ENCODE results near the gene TCP11L1. TPM values are rescaled to one million over a fixed set of nuclear protein-coding genes. Genes with fewer than 3 reads are reported as not detected.
A peak's percentile ranks its signal among the peaks of the same experiment; 100 is the strongest.

The TCP11L1 gene
- polyA plus RNA-seq, 1 donor: 10.5 TPM

DNA sequence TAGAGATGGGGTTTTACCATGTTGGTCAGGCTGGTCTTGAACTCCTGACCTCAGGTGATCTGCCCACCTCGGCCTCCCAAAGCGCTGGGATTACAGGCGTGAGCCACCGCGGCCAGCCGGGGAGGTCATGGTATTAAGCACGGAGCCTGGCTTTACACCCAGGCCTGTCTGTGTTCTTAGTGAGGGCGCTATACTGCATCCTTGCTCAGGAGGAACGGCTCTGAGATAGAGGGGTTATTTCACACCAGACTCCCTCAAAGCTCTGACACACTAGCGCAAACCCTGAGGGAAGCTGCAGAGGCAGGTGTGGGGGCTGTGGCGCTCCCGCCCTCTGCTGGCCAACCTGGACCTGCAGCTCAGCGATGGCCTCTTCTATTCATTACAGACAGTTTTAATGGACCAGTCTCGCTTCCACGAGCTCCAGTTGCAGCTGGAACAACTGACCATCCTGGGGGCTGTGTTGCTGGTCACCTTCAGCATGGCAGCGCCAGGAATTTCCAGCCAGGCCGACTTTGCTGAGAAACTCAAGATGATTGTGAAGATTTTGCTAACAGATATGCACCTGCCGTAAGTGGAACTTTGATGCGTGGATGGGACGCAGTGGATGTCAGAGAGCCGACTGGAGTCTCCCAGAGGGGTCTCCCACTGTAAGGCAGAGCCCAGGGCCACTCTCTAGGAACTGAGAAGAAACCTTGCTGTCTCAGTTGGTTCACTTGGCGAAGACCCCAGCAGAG lies 26.2 kb downstream of the TCP11L1 start:
- Histone ChIP-seq H3K4me1 (ENCODE audit: control insufficient read depth, insufficient read depth, low read length) (peaks cover 18% of the 10 kb centered on the region), H3K4me3 (ENCODE audit: low read length) (no peak overlapping the region), H3K9me3 (ENCODE audit: control insufficient read depth, low read depth, low read length) (no peaks in the 10 kb centered on the region), H3K36me3 (ENCODE audit: control insufficient read depth, insufficient read depth, low read length) (peaks cover 40% of the 10 kb centered on the region), H3K27me3 (ENCODE audit: control insufficient read depth, insufficient read depth, low read length) (no peaks in the 10 kb centered on the region), H3K27ac (ENCODE audit: low read length) (no peak overlapping the region)
- no CpG with 5 or more reads among the region's 22 CpGs for WGBS (ENCODE audit: insufficient coverage, low lambda C conversion rate)
- DNase-seq: peak; percentile 57 to 68

DNA sequence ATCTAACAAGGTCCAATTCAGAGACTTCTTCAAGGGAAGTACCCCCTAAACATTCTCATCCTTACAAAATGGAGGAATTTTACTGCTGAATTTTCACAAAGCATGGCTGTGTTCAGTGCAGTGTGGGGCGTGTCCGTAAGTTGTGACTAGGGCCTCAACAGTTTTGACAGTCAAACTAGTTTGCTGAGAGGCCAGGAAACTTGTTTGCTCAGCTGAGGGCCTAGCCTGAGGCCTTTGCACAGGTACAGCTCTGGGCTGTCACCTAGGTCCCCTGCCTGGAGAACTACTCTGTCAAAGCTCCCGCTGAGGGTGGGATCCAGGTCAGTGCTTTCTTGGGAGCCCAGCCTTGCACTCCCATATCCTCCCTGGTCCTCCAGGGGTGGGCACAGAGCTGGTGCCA lies 27.9 kb downstream of the TCP11L1 start:
- no peak for DNase-seq
- peaks cover 9% of the 10 kb centered on the region for H3K4me1 ChIP-seq (ENCODE audit: control insufficient read depth, insufficient read depth, low read length)
- no peaks in the 10 kb centered on the region for H3K27me3 ChIP-seq (ENCODE audit: control insufficient read depth, insufficient read depth, low read length)
- no peak overlapping the region for H3K27ac ChIP-seq (ENCODE audit: low read length)
- no CpG with 5 or more reads among the region's 3 CpGs for WGBS (ENCODE audit: insufficient coverage, low lambda C conversion rate)
- no peak overlapping the region for H3K4me3 ChIP-seq (ENCODE audit: low read length)
- no peaks in the 10 kb centered on the region for H3K9me3 ChIP-seq (ENCODE audit: control insufficient read depth, low read depth, low read length)
- H3K36me3 ChIP-seq (ENCODE audit: control insufficient read depth, insufficient read depth, low read length): peaks cover 47% of the 10 kb centered on the region

DNA sequence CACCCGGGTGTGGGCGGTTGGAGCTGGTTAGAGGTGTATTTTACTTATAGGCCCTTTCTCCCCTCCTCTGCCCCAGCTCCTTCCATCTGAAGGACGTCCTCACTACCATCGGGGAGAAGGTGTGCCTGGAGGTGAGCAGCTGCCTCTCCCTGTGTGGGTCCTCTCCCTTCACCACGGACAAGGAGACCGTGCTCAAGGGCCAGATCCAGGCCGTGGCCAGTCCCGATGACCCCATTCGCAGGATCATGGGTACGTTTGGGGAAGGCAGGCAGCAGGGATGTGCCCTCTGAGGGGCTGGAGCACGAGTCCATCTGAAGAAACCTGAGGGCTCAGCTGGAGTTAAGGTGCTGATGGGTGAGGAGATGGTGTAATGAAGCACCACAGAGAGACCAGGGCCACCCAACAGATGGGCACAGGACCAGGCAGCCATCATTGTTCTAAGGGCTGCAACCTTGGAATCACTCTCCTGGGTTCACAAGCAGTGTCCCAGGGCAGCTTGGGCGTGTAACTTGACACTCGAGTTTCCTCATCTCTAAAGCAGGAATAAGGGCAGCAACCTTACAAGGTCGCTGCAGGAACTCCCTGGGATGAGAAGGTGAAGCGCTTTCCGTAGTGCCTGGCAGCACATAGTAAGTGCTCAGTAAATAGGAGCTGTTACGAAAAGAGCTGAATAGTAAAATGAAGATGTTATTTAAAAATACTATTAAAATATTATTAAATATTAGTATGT lies 29.4 kb downstream of the TCP11L1 start:
- 80% methylated on average over 1 of the region's 17 CpGs for WGBS (ENCODE audit: insufficient coverage, low lambda C conversion rate)
- no peak for DNase-seq
- Histone ChIP-seq H3K4me1 (ENCODE audit: control insufficient read depth, insufficient read depth, low read length) (peaks cover 9% of the 10 kb centered on the region), H3K4me3 (ENCODE audit: low read length) (no peak overlapping the region), H3K36me3 (ENCODE audit: control insufficient read depth, insufficient read depth, low read length) (peaks cover 56% of the 10 kb centered on the region), H3K9me3 (ENCODE audit: control insufficient read depth, low read depth, low read length) (no peaks in the 10 kb centered on the region), H3K27me3 (ENCODE audit: control insufficient read depth, insufficient read depth, low read length) (no peaks in the 10 kb centered on the region), H3K27ac (ENCODE audit: low read length) (no peak overlapping the region)

DNA sequence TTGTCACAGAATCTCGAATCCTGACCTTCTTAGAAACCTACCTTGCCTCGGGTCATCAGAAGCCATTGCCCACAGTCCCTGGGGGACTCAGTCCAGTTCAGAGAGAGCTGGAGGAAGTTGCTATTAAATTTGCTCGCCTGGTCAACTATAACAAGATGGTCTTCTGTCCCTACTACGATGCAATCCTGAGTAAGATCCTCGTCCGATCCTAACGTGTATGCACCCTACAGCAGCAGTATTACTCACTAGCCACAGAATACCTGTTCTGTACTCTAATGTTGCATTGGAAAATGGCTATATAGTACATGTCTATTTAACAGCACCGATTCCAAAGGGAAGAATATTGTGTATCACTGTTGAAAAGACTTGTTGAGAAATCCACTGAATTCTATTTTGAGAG lies 33.1 kb downstream of the TCP11L1 start:
- H3K27ac ChIP-seq (ENCODE audit: low read length): no peak overlapping the region
- no CpG with 5 or more reads among the region's 8 CpGs for WGBS (ENCODE audit: insufficient coverage, low lambda C conversion rate)
- no peaks in the 10 kb centered on the region for H3K9me3 ChIP-seq (ENCODE audit: control insufficient read depth, low read depth, low read length)
- peaks cover 69% of the 10 kb centered on the region for H3K36me3 ChIP-seq (ENCODE audit: control insufficient read depth, insufficient read depth, low read length)
- H3K4me3 ChIP-seq (ENCODE audit: low read length): no peak overlapping the region
- DNase-seq: no peak
- peaks cover 2% of the 10 kb centered on the region for H3K4me1 ChIP-seq (ENCODE audit: control insufficient read depth, insufficient read depth, low read length)
- H3K27me3 ChIP-seq (ENCODE audit: control insufficient read depth, insufficient read depth, low read length): no peaks in the 10 kb centered on the region

DNA sequence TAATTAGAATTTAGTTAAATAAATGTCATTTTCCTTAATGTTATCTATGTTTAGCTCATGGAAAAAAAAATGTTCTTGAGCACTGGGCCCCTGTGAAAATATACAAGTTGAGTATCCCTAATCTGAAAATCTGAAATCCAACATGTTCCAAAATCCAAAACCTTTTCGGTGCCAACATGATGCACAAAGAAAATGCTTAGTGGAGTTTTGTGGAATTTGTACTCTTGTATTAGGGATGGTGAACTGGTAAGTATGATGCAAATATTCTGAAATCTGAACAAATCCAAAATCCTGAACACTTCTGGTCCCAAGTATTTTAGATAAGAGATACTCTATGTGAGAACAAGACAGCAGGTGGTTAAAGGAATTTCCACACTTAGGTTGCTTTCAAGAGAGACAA lies 44.5 kb downstream of the TCP11L1 start:
- H3K27me3 ChIP-seq (ENCODE audit: control insufficient read depth, insufficient read depth, low read length): no peaks in the 10 kb centered on the region
- H3K4me1 ChIP-seq (ENCODE audit: control insufficient read depth, insufficient read depth, low read length): peaks cover 4% of the 10 kb centered on the region
- no peak overlapping the region for H3K4me3 ChIP-seq (ENCODE audit: low read length)
- WGBS (ENCODE audit: insufficient coverage, low lambda C conversion rate): no CpG with 5 or more reads among the region's 1 CpG
- peaks cover 44% of the 10 kb centered on the region for H3K36me3 ChIP-seq (ENCODE audit: control insufficient read depth, insufficient read depth, low read length)
- no peak for DNase-seq
- no peak overlapping the region for H3K27ac ChIP-seq (ENCODE audit: low read length)
- H3K9me3 ChIP-seq (ENCODE audit: control insufficient read depth, low read depth, low read length): no peaks in the 10 kb centered on the region

DNA sequence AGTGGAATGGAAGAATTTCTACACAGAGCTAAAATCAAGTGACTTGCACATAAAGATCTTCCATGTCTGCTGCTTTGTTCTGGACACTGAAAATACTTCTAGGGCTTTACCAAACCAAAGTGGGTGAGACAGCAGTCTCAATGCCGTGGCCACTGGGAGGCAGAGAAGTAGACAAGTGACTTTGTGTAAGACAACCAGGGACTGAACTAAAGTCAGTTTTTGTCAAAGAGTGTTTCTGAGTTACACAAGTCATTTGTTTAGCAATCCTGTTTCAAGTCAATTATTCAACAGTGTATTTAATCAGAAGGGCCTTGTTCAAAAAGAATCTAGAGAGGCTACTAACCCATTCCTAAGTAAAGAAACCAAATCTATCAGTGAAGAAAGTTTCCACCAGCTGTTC lies 46.6 kb downstream of the TCP11L1 start:
- no peak for DNase-seq
- Histone ChIP-seq H3K4me3 (ENCODE audit: low read length) (no peak overlapping the region), H3K9me3 (ENCODE audit: control insufficient read depth, low read depth, low read length) (no peaks in the 10 kb centered on the region), H3K27ac (ENCODE audit: low read length) (no peak overlapping the region), H3K36me3 (ENCODE audit: control insufficient read depth, insufficient read depth, low read length) (peaks cover 43% of the 10 kb centered on the region), H3K4me1 (ENCODE audit: control insufficient read depth, insufficient read depth, low read length) (peaks cover 4% of the 10 kb centered on the region), H3K27me3 (ENCODE audit: control insufficient read depth, insufficient read depth, low read length) (no peaks in the 10 kb centered on the region)
- no CpG with 5 or more reads among the region's 1 CpG for WGBS (ENCODE audit: insufficient coverage, low lambda C conversion rate)

DNA sequence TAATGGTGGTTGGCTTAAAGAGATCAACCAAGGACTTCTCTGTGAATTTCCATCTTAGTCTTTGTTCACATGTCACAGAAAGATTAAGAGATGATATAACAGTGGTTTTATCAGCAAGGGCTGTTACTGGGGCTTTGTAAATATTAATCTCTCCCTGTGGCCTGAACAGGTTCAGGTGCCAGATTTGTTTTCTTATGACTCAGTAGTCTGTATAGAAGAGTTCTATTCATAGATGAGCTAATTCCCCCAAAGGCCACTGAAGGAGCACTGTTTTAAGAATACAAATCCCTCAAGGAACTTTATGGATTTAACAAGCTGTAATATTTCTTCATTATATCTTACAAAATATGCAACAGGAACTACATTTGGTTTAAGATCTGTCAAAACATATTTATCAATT lies 50.4 kb downstream of the TCP11L1 start:
- H3K9me3 ChIP-seq (ENCODE audit: control insufficient read depth, low read depth, low read length): no peaks in the 10 kb centered on the region
- peaks cover 28% of the 10 kb centered on the region for H3K36me3 ChIP-seq (ENCODE audit: control insufficient read depth, insufficient read depth, low read length)
- no peak for DNase-seq
- H3K27me3 ChIP-seq (ENCODE audit: control insufficient read depth, insufficient read depth, low read length): no peaks in the 10 kb centered on the region
- no peak overlapping the region for H3K4me3 ChIP-seq (ENCODE audit: low read length)
- H3K27ac ChIP-seq (ENCODE audit: low read length): no peak overlapping the region
- peaks cover 4% of the 10 kb centered on the region for H3K4me1 ChIP-seq (ENCODE audit: control insufficient read depth, insufficient read depth, low read length)

DNA sequence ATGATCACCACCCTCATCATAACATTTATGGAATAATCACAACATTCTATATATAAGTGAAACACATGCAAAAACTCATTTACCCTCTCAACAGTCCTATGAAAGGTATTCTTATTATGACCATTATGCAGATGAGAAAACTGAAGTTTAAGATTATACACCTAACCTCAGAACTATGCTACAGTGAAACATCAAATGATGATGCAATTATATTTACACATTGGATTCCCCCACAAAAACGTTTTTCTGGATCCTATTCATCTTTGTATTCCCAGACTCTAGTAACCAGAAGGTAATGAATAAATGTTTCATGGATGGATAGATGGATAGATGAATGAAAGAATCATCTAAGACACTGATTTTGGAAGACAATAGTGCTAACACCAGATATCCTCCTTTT lies 54.8 kb downstream of the TCP11L1 start:
- no peak overlapping the region for H3K27ac ChIP-seq (ENCODE audit: low read length)
- no peaks in the 10 kb centered on the region for H3K9me3 ChIP-seq (ENCODE audit: control insufficient read depth, low read depth, low read length)
- DNase-seq: no peak
- H3K36me3 ChIP-seq (ENCODE audit: control insufficient read depth, insufficient read depth, low read length): peaks cover 35% of the 10 kb centered on the region
- no peaks in the 10 kb centered on the region for H3K4me1 ChIP-seq (ENCODE audit: control insufficient read depth, insufficient read depth, low read length)
- WGBS (ENCODE audit: insufficient coverage, low lambda C conversion rate): no CpG with 5 or more reads among the region's 1 CpG
- no peak overlapping the region for H3K4me3 ChIP-seq (ENCODE audit: low read length)
- H3K27me3 ChIP-seq (ENCODE audit: control insufficient read depth, insufficient read depth, low read length): no peaks in the 10 kb centered on the region

DNA sequence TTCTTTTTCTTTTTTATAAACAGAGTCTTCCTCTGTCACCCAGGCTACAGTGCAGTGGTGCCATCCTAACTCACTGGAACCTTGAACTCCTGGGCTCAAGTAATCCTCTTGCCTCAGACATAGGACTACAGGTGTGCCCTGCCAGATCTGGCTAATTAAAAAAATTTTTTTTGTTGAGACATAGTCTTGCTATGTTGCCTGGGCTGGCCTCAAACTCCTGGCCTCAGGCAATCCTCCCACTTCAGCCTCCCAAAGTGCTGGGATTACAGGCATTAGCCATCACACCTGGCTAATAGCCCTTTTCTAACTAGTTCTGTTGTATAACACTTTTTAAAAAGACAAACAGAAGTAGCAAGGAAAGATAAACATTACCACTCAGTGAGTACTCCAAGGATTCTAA lies 64.5 kb downstream of the TCP11L1 start:
- peaks cover 3% of the 10 kb centered on the region for H3K4me1 ChIP-seq (ENCODE audit: control insufficient read depth, insufficient read depth, low read length)
- DNase-seq: no peak
- no peak overlapping the region for H3K4me3 ChIP-seq (ENCODE audit: low read length)
- no peak overlapping the region for H3K27ac ChIP-seq (ENCODE audit: low read length)
- H3K9me3 ChIP-seq (ENCODE audit: control insufficient read depth, low read depth, low read length): no peaks in the 10 kb centered on the region
- H3K36me3 ChIP-seq (ENCODE audit: control insufficient read depth, insufficient read depth, low read length): peaks cover 31% of the 10 kb centered on the region
- no peaks in the 10 kb centered on the region for H3K27me3 ChIP-seq (ENCODE audit: control insufficient read depth, insufficient read depth, low read length)

DNA sequence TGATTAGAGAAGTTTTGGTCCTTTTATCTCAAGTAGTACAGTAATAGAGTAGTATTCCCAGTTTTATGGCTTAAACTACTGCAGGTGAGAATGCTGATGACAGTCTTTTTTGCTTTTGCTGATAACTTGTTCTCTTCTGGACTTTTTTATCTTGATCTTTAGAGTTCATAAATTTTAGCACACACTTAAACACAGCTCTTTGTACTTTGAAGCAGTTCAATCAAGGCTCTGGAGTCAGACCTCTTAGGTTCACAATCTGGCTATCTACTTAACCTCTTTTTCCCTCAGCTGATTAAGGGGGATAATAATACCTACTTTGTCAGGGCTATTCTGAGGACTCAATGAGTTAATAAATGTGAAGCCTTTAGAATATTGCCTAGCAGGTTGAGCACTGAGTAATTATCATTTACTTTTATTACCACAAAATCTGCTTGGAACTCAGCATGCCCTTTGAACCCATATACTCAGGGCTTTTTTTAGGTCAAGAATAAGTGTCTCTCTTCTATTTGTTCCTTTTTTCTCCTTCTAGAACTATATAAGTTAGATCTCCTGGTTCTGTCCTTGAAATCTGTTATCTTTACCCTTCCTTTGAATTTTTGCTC lies 70.0 kb downstream of the TCP11L1 start:
- Histone ChIP-seq H3K27ac (ENCODE audit: low read length) (peak overlapping the region; percentile 53), H3K4me1 (ENCODE audit: control insufficient read depth, insufficient read depth, low read length) (peaks cover 19% of the 10 kb centered on the region), H3K9me3 (ENCODE audit: control insufficient read depth, low read depth, low read length) (no peaks in the 10 kb centered on the region), H3K36me3 (ENCODE audit: control insufficient read depth, insufficient read depth, low read length) (peaks cover 2% of the 10 kb centered on the region), H3K27me3 (ENCODE audit: control insufficient read depth, insufficient read depth, low read length) (no peaks in the 10 kb centered on the region), H3K4me3 (ENCODE audit: low read length) (no peak overlapping the region)
- peak; percentile 68 to 89 for DNase-seq
